Uterus (tissue), 2 donors: ENCODE data around the gene SRP72.

Experiments
- CTCF ChIP-seq, 4 experiments: fragments of 200-600 bp in 2 of 4; fragments of 450-650 bp in 2 of 4; sonication (generic) in 2 of 4; IDR thresholded peaks; one replicate each; pipeline ENCODE4 v1.5.1; 2016 to 2019; ENCODE audit warnings: antibody characterized with exemption in 4 of 4, mild to moderate bottlenecking in 2 of 4, moderate library complexity in 1 of 4
- POLR2A ChIP-seq, 2 donors: fragments of 450-650 bp; IDR thresholded peaks; one replicate each; pipeline ENCODE4 v1.6.1; 2016; ENCODE audit warnings: antibody characterized with exemption in 2 of 2, mild to moderate bottlenecking in 1 of 2, moderate library complexity in 1 of 2

GRCh38 chr4:56464581-56464980 is 2.8 kb upstream of the SRP72 start:
- no peak for TF ChIP-seq CTCF (IDR thresholded peaks at IDR 0.05)
- no peak for TF ChIP-seq POLR2A (IDR thresholded peaks at IDR 0.05)
